Hepatocyte (in vitro differentiated cells): Measurements from ENCODE around the gene CCN5.

Experiments
- CTCF ChIP-seq: fragments of 200-600 bp; sonication (generic); IDR thresholded peaks from 2 replicates; pipeline ENCODE4 v1.5.1; 2016; ENCODE audit warnings: antibody characterized with exemption, mild to moderate bottlenecking; ENCODE audit not compliant: poor library complexity
- EZH2phosphoT487 ChIP-seq: fragments of 200-600 bp; sonication (generic); IDR thresholded peaks from one replicate; pipeline ENCODE4 v1.6.1; 2018; ENCODE audit warnings: antibody characterized with exemption, mild to moderate bottlenecking, low read depth, moderate library complexity; ENCODE audit not compliant: unreplicated experiment, severe bottlenecking

DNA sequence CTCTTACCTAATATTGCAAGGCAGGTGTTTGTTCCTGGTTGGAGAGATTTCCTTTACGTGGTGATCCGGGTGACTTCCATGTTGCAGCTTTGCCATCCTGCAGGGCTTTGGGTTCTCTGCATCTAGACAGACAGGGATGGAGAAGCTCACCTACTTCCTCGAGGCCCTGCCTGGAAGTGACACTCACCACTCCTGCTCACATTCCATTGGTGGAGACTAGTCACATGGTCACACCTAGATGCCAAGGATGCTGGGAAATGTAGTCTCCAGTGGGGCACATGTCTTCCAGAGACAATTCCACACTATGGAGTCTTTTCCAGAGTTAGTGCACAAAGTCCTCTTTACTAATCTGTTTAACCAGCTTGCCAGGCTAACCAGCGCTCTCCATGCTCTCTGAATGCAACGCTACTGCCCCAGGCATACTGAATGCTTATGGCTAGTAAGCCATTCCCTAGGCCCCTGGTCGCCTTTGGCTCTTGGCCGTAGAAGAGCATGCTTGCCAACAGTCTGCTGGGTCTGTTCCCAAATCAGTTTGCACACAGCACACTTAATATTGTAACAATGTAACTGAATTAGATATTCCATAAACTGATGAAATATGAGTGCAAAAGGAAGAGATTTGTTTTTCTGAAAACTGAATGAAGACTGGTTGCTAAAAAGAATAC lies 23.8 kb downstream of the CCN5 start:
- TF ChIP-seq CTCF, result no peak
- TF ChIP-seq EZH2phosphoT487, result no peak
